HG03103 (cell line): ENCODE data around the gene ETDA.
A peak's percentile ranks its signal among the peaks of the same experiment; 100 is the strongest.
"Not testable (repeated sequence)": the region's sequence is repeated elsewhere in the genome, so short reads cannot be mapped to it uniquely, and the experiment has no call there.

Source experiments
- ATAC-seq: cut with Tn5 transposase; IDR thresholded peaks from one replicate; pipeline ENCODE4 v1.9.1; 2021; ENCODE audit warnings: low read depth; ENCODE audit not compliant: unreplicated experiment

The ETDA gene

GRCh38 chrX:135252011-135252518, at the start of gene ETDA:
Gene ETDA, plus strand, starts transcription at chrX:135252061. Its CDS starts 1,216 bp downstream, at chrX:135253277.
- ATAC-seq: not testable (repeated sequence)

DNA sequence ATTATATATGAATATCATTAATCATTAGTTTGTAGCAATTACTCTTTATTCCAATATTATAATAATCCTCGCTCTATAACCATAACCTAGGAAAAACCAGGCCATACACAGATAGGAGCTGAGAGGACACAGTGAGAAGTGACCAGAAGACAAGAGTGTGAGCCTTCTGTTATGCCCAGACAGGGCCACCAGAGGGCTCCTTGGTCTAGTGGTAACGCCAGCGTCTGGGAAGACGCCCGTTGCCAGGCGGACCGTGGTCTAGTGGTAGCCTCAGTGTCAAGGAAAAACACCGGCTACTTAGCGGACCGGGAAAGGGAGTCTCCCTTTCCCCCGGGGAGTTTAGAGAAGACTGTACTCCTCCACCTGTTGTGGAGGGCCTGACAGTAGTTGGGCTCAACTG, 45.4 kb upstream of the ETDA start:
- not testable (repeated sequence) for ATAC-seq

GRCh38 chrX:135213200-135213844, 38.5 kb upstream of the ETDA start:
- no peak for ATAC-seq

DNA sequence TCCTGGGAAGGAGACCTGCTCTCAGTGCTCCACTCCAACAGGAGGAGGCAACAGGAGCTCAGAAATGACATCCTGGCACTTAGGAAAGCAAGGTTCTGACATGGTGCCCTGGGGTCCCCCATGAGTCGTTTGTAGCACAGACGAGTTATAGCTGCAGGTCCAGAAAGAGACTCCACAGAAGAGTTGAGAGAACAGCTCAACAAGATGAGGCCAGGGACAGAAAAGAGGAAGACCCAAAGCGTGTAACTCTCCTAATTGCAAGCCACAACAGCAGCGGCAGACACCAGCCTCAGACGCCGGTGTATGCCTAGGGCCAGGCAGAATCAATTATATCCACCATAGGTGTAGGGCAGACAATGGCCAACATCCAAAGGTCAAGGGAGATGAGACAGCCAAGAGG, 5.9 kb upstream of the ETDA start:
- not testable (repeated sequence) for ATAC-seq

DNA sequence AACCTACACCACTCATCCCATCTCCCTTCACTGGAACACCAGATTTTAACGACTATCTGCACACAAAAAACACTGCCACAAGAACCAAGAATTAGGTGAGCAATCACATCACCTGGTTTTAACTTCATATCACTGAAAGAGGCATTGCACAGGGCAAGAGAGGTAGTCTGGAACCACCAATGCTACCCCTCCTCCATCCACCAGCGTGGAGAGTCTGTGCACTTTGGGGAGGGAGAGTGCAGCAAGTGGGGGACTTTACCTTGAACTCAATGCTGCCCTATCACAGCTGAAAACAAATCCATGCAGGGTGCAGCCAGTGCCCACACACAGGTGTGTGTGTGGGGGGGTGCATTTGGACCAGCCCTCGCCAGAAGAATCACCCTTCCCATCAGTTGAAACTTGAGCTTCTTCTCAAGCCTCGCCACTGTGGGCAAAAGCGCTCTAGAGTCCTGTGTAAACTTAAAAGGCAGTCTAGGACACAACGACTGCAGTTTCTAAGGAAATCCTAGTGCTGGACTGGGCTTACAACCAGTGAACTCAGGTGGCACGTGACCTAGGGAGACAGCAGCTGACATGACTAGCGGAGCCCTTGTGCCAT, 4.3 kb downstream of the ETDA start:
- ATAC-seq: not testable (repeated sequence)

- no peak for ATAC-seq
Measured at GRCh38 chrX:135256923-135257322, 5.1 kb downstream of the ETDA start.

GRCh38 chrX:135257469-135257868, 5.6 kb downstream of the ETDA start:
- ATAC-seq: no peak

DNA sequence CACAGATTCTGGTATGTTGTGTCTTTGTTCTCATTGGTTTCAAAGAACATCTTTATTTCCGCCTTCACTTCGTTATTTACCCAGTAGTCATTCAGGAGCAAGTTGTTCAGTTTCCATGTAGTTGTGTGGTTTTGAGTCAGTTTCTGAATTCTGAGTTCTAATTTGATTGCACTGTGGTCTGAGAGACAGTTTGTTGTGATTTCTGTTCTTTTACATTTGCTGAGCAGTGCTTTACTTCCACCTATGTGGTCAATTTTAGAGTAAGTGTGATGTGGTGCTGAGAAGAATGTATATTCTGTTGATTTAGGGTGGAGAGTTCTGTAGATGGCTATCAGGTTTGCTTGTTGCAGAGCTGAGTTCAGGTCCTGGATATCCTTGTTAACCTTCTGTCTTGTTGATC, 9.1 kb downstream of the ETDA start:
- not testable (repeated sequence) for ATAC-seq

- not testable (repeated sequence) for ATAC-seq
Measured at GRCh38 chrX:135263376-135263775, 11.5 kb downstream of the ETDA start.

- no peak for ATAC-seq
Measured at GRCh38 chrX:135264206-135264605, 12.3 kb downstream of the ETDA start.

DNA sequence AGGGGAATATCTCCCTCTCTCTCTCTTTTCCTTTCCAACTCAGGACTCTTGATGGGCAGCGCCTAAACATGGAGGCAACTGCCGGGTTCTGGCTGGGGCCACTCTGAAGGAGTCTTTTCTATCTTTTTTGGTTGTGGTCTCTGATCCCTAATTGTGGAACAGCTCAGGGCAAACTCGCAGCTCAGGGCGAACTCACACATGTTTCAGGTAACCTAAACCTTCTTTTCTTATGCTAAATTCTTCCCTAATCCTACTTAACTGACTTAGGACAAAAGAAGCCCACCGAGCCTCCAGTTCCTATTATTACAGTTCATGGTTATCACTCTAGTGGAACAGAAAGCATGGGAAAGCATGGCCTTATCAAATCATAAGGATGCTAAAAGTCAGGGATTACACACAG, 21.3 kb downstream of the ETDA start:
- no peak for ATAC-seq

DNA sequence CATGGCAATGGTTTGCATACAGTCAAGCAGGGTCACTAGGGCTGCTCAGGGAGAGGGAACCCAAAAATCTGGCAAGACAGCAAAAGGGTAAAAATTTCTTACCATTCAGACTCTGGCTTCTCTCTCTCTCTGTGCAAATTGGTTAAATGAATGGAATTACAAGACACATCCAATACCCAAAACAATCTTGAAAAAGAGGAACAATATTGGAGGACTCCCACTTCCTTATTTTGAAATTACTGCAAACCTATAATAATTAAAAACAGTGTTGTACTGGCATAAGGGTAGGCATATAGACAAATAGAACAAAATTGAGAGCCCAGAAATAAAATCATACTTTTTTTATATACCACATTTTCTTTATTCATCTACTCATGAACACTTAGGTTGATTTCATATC, 24.1 kb downstream of the ETDA start:
- ATAC-seq: no peak

DNA sequence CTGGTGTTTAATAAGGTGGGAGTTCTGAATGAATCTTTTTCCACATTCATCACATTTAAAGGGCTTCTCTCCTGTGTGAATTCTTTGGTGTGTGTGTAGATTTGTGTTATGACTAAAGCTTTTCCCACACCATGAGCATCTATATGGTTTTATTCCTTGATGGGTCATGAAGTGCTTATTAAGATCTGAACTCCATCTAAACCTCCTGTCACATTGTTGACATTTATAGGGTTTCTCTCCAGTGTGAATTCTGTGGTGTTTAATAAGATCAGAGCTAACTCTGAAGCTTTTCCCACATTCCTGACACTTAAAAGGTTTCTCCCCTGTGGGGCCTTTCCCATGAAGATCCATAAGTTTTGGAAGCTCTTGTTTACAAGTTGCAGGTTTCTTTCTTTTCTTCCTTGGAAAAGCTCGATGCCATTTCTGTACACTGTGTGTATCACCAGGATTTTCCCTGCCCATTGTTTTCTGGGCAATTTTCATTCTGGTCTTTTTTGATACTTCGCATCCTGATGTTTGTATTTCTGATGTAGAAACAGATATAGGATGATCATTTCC, 35.5 kb downstream of the ETDA start:
- no peak for ATAC-seq

DNA sequence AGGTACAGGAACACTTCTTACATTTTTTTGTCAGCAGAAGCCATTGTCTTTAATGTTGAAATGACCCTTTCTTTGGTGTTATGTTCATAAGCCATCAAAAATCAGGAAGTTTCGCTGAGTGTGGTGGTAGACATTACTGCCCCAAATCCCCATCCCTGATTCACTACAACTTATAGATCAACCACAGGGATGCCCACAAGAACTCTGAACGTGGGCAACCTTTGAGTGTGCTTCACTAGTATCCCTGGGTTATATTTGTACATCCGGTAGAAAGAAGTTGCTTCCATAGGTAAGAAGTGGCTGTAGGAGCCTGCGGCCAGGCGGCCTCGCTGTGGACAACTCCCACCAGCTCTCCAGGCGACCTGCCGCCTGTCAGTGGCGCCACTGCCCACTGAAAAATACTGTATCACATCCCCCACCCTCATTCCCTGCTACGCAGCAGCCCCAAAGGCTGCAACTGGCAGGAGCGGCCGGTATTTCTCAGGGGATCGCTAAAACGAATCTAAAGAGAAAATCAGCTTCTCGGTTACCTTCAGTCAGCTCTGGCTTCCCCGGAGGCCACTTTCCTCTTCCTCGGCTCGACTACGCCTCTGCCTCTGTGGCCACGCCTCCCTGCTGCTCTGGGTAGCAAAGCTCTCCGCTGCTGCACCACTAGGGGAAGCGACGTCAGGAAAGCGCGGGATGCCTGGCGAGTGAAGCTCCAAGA, 43.5 kb downstream of the ETDA start:
- ATAC-seq: peak; percentile 96

GRCh38 chrX:135295944-135296305, 44.1 kb downstream of the ETDA start:
- peak; percentile 43 for ATAC-seq

DNA sequence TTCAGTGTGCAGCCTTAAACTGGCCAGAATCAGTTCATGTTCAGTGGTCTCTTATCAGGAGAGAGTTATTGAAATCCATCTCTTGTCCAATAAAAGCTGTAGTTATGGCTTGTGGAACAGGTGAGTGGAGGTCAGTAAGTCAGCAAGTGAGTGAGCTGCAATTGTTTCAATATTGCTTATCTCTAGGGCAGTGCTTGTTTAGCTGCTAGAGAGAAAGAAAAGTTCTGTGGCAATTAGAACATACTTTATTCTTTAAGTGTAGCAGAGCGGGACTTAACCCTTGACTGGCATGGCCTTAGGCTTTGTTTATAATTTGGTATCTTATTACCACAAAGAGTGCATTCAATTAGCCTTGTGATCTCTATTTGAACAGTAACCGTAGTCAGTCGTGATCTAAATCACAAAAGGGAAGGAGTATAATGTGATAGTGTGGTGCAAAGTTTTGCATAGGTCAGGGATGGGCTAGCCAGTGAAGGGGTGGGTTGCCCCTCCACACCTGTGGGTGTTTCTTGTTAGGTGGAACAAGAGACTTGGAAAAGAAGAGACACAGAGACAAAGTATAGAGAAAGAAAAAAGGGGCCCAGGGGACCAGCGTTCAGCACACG, 50.5 kb downstream of the ETDA start:
- ATAC-seq: no peak
